ENCODE results near the gene USP11. TPM values are rescaled to one million over a fixed set of nuclear protein-coding genes. Genes with fewer than 3 reads are reported as not detected.
"Not testable (repeated sequence)": the region's sequence is repeated elsewhere in the genome, so short reads cannot be mapped to it uniquely, and the experiment has no call there.

USP11 gene
- total and polyA plus RNA-seq, 5 donors from 2014 or later, result 46.0 to 97.3 (median 57.7) TPM

GRCh38 chrX:47266643-47267042, 33.8 kb downstream of the USP11 start:
- ATAC-seq (ENCODE audit: low read depth in 2 of 2) (no peak), DNase-seq (no peak)
- H3K4me1 Mint-ChIP-seq, result peaks cover 0 to 2% (median 0%) of the 10 kb centered on the region in 4 donors
- H3K27ac Mint-ChIP-seq, result no peak overlapping the region
- H3K36me3 ChIP-seq (ENCODE audit: control insufficient read depth, insufficient read depth, low read length), result no peaks in the 10 kb centered on the region
- H3K36me3 Mint-ChIP-seq, result no peaks in the 10 kb centered on the region
- no peak overlapping the region for H3K27ac ChIP-seq (ENCODE audit: insufficient read depth, low read length, poor library complexity, severe bottlenecking)
- no peaks in the 10 kb centered on the region for H3K27me3 ChIP-seq (ENCODE audit: control insufficient read depth, insufficient read depth, low read length)
- no peak overlapping the region for H3K4me3 ChIP-seq (ENCODE audit: low read depth, low read length)
- no peaks in the 10 kb centered on the region for H3K9me3 ChIP-seq (ENCODE audit: control insufficient read depth in 2 of 2, low read length in 2 of 2)
- H3K9me3 Mint-ChIP-seq, result peaks cover 0 to 1% (median 0%) of the 10 kb centered on the region in 7 donors
- H3K27me3 Mint-ChIP-seq, result peaks cover 4% of the 10 kb centered on the region
- no peak overlapping the region for H3K4me3 Mint-ChIP-seq
- H3K4me1 ChIP-seq (ENCODE audit: control insufficient read depth, insufficient read depth, low read length, poor library complexity, severe bottlenecking), result no peaks in the 10 kb centered on the region

- Histone ChIP-seq H3K4me1 (ENCODE audit: control insufficient read depth, insufficient read depth, low read length, poor library complexity, severe bottlenecking) (no peaks in the 10 kb centered on the region), H3K36me3 (ENCODE audit: control insufficient read depth, insufficient read depth, low read length) (no peaks in the 10 kb centered on the region), H3K27ac (ENCODE audit: insufficient read depth, low read length, poor library complexity, severe bottlenecking) (no peak overlapping the region), H3K27me3 (ENCODE audit: control insufficient read depth, insufficient read depth, low read length) (no peaks in the 10 kb centered on the region), H3K4me3 (ENCODE audit: low read depth, low read length) (no peak overlapping the region), H3K9me3 (ENCODE audit: control insufficient read depth in 2 of 2, low read length in 2 of 2) (no peaks in the 10 kb centered on the region)
- Mint-ChIP-seq H3K27me3 (no peaks in the 10 kb centered on the region), H3K4me3 (no peak overlapping the region), H3K36me3 (no peaks in the 10 kb centered on the region), H3K4me1 (no peaks in the 10 kb centered on the region), H3K9me3 (peaks cover 0 to 1% (median 0%) of the 10 kb centered on the region in 7 donors), H3K27ac (no peak overlapping the region)
- ATAC-seq (ENCODE audit: low read depth in 2 of 2) (no peak), DNase-seq (no peak)
Measured at GRCh38 chrX:47272013-47272408, 39.2 kb downstream of the USP11 start.

DNA sequence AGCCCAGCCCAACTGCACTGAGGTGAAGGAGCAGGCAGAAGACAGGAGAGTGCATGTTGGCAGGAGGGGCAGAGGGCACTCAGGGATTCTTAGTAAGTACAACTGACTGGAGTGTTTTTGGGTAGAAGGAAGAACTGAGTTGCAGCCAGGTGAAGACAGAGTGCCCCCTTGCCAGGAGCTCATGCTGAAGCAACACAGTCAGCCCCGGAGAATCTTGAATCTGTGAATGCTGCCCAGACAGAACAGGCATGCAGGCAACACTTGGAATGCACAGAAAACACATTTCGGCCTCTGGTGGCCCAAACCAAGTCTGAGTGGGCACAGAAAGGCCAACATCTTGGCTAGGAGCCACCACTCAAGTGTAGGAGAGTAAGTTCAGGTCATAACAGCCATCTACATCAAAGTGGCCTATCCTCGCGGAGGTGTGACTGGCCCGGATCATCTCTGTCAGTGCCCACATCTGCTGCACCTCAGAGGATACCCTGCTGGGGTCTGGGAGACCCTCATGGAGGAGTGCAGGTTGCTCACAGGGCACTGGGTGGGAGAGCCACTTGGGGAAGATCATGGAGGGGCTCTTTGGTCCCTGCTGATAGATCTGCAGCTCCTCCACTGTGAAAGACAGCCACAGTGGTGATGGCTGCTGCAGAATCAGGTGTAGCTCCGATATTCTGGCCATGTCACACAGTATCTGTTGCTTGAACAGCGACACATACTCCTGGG, 40.4 kb downstream of the USP11 start:
- Mint-ChIP-seq H3K9me3 (peaks cover 0 to 1% (median 0%) of the 10 kb centered on the region in 7 donors), H3K27me3 (no peaks in the 10 kb centered on the region), H3K4me1 (no peaks in the 10 kb centered on the region), H3K27ac (no peak overlapping the region), H3K4me3 (no peak overlapping the region), H3K36me3 (no peaks in the 10 kb centered on the region)
- ATAC-seq (ENCODE audit: low read depth in 2 of 2), result no peak
- no peaks in the 10 kb centered on the region for H3K4me1 ChIP-seq (ENCODE audit: control insufficient read depth, insufficient read depth, low read length, poor library complexity, severe bottlenecking)
- no peak overlapping the region for H3K4me3 ChIP-seq (ENCODE audit: low read depth, low read length)
- DNase-seq, result no peak
- no peaks in the 10 kb centered on the region for H3K27me3 ChIP-seq (ENCODE audit: control insufficient read depth, insufficient read depth, low read length)
- no peak overlapping the region for H3K27ac ChIP-seq (ENCODE audit: insufficient read depth, low read length, poor library complexity, severe bottlenecking)
- no peaks in the 10 kb centered on the region for H3K36me3 ChIP-seq (ENCODE audit: control insufficient read depth, insufficient read depth, low read length)
- no peaks in the 10 kb centered on the region for H3K9me3 ChIP-seq (ENCODE audit: control insufficient read depth in 2 of 2, low read length in 2 of 2)

GRCh38 chrX:47278691-47279090, 45.9 kb downstream of the USP11 start:
- Mint-ChIP-seq H3K27ac (no peak overlapping the region), H3K4me1 (peaks cover 0 to 6% (median 0%) of the 10 kb centered on the region in 4 donors), H3K4me3 (no peak overlapping the region), H3K36me3 (no peaks in the 10 kb centered on the region), H3K27me3 (no peaks in the 10 kb centered on the region), H3K9me3 (no peaks in the 10 kb centered on the region)
- H3K9me3 ChIP-seq (ENCODE audit: control insufficient read depth in 2 of 2, low read length in 2 of 2), result no peaks in the 10 kb centered on the region
- H3K36me3 ChIP-seq (ENCODE audit: control insufficient read depth, insufficient read depth, low read length), result no peaks in the 10 kb centered on the region
- no peak for DNase-seq
- H3K4me1 ChIP-seq (ENCODE audit: control insufficient read depth, insufficient read depth, low read length, poor library complexity, severe bottlenecking), result no peaks in the 10 kb centered on the region
- ATAC-seq (ENCODE audit: low read depth in 2 of 2), result no peak
- no peak overlapping the region for H3K4me3 ChIP-seq (ENCODE audit: low read depth, low read length)
- no peaks in the 10 kb centered on the region for H3K27me3 ChIP-seq (ENCODE audit: control insufficient read depth, insufficient read depth, low read length)
- no peak overlapping the region for H3K27ac ChIP-seq (ENCODE audit: insufficient read depth, low read length, poor library complexity, severe bottlenecking)

DNA sequence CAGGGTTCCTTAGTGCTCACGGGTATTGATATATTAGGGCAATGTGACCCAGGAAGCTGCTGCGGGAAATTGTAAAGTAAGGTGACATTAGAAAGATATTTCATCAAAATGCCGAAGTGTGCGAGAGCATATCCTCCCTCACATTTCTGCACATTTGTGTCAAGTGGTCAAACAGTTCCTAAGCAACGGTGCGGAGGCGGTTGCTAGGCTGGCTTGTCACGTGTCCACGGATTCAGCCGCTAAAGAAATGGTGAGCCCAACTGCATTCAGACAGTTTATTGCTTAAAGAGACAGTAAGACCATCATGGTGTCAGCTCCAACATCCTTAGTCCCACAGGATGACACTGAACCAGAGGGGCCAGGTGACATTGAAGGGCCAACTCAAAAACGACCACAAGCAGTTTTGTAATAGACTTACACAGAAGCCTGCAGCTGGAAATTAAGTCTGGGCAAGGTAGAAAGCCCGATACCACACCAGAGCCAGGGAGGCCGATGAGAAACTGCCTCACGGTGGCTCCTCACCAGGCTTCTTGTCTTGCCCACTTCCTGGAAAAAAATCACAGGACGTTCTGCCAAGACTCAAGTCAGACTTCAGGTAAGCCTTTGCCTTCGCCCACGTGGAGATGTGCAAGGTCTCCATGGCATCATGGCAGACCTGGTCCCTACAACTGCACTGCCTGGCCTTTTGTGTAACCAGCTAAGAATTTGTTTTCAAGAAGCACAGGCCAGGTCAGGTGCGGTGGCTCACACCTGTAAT, 50.4 kb downstream of the USP11 start:
- peak overlapping the region; percentile 7 for H3K4me3 ChIP-seq (ENCODE audit: low read depth, low read length)
- peak overlapping the region in 1 of 4 donors; percentile 15 for H3K4me3 Mint-ChIP-seq
- DNase-seq (no peak), ATAC-seq (ENCODE audit: low read depth in 2 of 2) (no peak)
- peaks cover 0 to 6% (median 0%) of the 10 kb centered on the region in 4 donors for H3K4me1 Mint-ChIP-seq
- no peaks in the 10 kb centered on the region for H3K4me1 ChIP-seq (ENCODE audit: control insufficient read depth, insufficient read depth, low read length, poor library complexity, severe bottlenecking)
- no peaks in the 10 kb centered on the region for H3K36me3 Mint-ChIP-seq
- H3K9me3 ChIP-seq (ENCODE audit: control insufficient read depth in 2 of 2, low read length in 2 of 2), result no peaks in the 10 kb centered on the region
- H3K36me3 ChIP-seq (ENCODE audit: control insufficient read depth, insufficient read depth, low read length), result no peaks in the 10 kb centered on the region
- H3K27me3 ChIP-seq (ENCODE audit: control insufficient read depth, insufficient read depth, low read length), result no peaks in the 10 kb centered on the region
- H3K27ac ChIP-seq (ENCODE audit: insufficient read depth, low read length, poor library complexity, severe bottlenecking), result no peak overlapping the region
- H3K27me3 Mint-ChIP-seq, result no peaks in the 10 kb centered on the region
- no peaks in the 10 kb centered on the region for H3K9me3 Mint-ChIP-seq
- H3K27ac Mint-ChIP-seq, result no peak overlapping the region

DNA sequence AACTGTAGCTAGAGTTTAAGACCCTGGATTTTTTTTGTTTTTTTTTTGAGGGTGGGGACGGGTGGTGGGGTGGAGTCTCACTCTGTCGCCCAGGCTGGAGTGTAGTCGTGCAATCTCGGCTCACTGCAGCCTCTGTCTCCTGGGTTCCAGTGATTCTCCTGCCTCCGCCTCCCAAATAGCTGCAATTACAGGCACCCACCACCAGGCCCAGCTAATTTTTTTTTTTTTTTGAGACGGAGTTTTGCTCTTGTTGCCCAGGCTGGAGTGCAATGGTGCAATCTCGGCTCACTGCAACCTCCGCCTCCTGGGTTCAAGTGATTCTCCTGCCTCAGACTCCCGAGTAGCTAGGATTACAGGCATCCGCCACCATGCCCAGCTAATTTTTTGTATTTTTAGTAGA, 51.8 kb downstream of the USP11 start:
- not testable (repeated sequence) for H3K27me3 Mint-ChIP-seq; H3K4me3 ChIP-seq (ENCODE audit: low read depth, low read length); H3K4me3 Mint-ChIP-seq; H3K36me3 ChIP-seq (ENCODE audit: control insufficient read depth, insufficient read depth, low read length); DNase-seq; H3K27me3 ChIP-seq (ENCODE audit: control insufficient read depth, insufficient read depth, low read length); H3K27ac Mint-ChIP-seq; H3K9me3 ChIP-seq (ENCODE audit: control insufficient read depth in 2 of 2, low read length in 2 of 2); H3K27ac ChIP-seq (ENCODE audit: insufficient read depth, low read length, poor library complexity, severe bottlenecking); H3K9me3 Mint-ChIP-seq; ATAC-seq (ENCODE audit: low read depth in 2 of 2); H3K4me1 ChIP-seq (ENCODE audit: control insufficient read depth, insufficient read depth, low read length, poor library complexity, severe bottlenecking); H3K4me1 Mint-ChIP-seq; H3K36me3 Mint-ChIP-seq

DNA sequence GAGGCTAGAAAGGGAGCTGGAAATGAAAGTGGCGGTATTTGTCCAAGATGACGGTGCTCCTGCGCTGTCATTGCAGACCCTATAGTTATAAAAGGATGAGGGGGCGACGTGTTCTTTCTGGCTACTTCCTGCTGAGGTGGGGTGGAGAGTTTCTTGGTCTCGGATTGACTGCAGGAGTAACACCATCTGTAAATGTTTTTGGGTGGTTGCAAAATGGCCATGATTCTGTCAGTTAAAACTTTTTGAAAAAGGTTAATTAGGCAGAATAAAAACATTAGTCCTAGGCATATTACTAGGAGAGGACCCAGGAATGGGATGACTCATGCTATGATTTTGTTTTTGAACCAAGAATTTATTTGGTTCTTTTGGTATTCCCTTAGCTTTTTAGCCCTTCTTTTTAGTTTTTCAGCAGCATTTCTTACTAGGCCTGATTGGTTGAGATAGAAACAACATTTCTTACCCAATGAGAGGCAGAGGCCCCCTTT, 53.1 kb downstream of the USP11 start:
- H3K36me3 ChIP-seq (ENCODE audit: control insufficient read depth, insufficient read depth, low read length), result no peaks in the 10 kb centered on the region
- Mint-ChIP-seq H3K9me3 (no peaks in the 10 kb centered on the region), H3K36me3 (no peaks in the 10 kb centered on the region), H3K4me3 (no peak overlapping the region), H3K4me1 (peaks cover 0 to 6% (median 0%) of the 10 kb centered on the region in 4 donors), H3K27ac (no peak overlapping the region), H3K27me3 (no peaks in the 10 kb centered on the region)
- H3K27ac ChIP-seq (ENCODE audit: insufficient read depth, low read length, poor library complexity, severe bottlenecking), result no peak overlapping the region
- DNase-seq (no peak), ATAC-seq (ENCODE audit: low read depth in 2 of 2) (no peak)
- no peaks in the 10 kb centered on the region for H3K9me3 ChIP-seq (ENCODE audit: control insufficient read depth in 2 of 2, low read length in 2 of 2)
- H3K27me3 ChIP-seq (ENCODE audit: control insufficient read depth, insufficient read depth, low read length), result no peaks in the 10 kb centered on the region
- H3K4me1 ChIP-seq (ENCODE audit: control insufficient read depth, insufficient read depth, low read length, poor library complexity, severe bottlenecking), result no peaks in the 10 kb centered on the region
- no peak overlapping the region for H3K4me3 ChIP-seq (ENCODE audit: low read depth, low read length)
